SK-N-SH (cell line): ENCODE data around the gene DLG1. TPM values are rescaled to one million over a fixed set of nuclear protein-coding genes. Genes with fewer than 3 reads are reported as not detected.

Experiments used
- CTCF ChIA-PET: fragments of 300-600, 350-600 bp; formaldehyde crosslinking; extraction: SDS; loops from one replicate; lab custom pipeline; 2021; lab: Yijun Ruan, JAX
- POLR2A ChIA-PET: fragments of 350-600 bp; sonication (Branson Sonifier 250); formaldehyde crosslinking; extraction: SDS; loops from one replicate; lab custom pipeline; 2020; ENCODE audit warnings: antibody characterized with exemption, inconsistent platforms; lab: Yijun Ruan, JAX
- DNase-seq: peaks from one replicate; pipeline ENCODE4 v3.0.0; 2012
- H2AFZ ChIP-seq: fragments of 200-600 bp; sonication (generic); 2 replicates; pipeline ENCODE4 v1.8.1; 2016; ENCODE audit warnings: antibody characterized with exemption, mild to moderate bottlenecking, low read depth
- H3F3A ChIP-seq: fragments of 200-600 bp; sonication (generic); replicated peaks from 2 replicates; pipeline ENCODE3; 2016; ENCODE audit warnings: antibody characterized with exemption, mild to moderate bottlenecking; ENCODE audit not compliant: insufficient read depth
- H3K27ac ChIP-seq, 2 experiments: fragments of 200-500 bp in 1 of 2; fragments of 200-600 bp in 1 of 2; sonication (Bioruptor generic) in 1 of 2; sonication (generic), shearing (Covaris generic) in 1 of 2; 2 replicates each; pipeline versions ENCODE4 v1.5.1 to v1.6.1; 2014 to 2016; ENCODE audit warnings: low read depth in 2 of 2, inconsistent platforms in 1 of 2, low read length in 1 of 2, mild to moderate bottlenecking in 1 of 2, mixed read lengths in 1 of 2
- H3K27me3 ChIP-seq: fragments of 200-600 bp; sonication (generic), shearing (Covaris generic); 2 replicates; pipeline ENCODE4 v1.6.1; 2016; ENCODE audit warnings: mixed run types; ENCODE audit not compliant: insufficient read depth
- H3K36me3 ChIP-seq, 2 experiments: fragments of 200-500 bp in 1 of 2; fragments of 200-600 bp in 1 of 2; sonication (Bioruptor generic) in 1 of 2; sonication (generic) in 1 of 2; replicated peaks in 1 of 2; 2 replicates each; pipeline versions ENCODE3 to v1.5.1; 2014 to 2016; ENCODE audit warnings: low read length in 1 of 2, mild to moderate bottlenecking in 1 of 2; ENCODE audit not compliant: insufficient read depth in 2 of 2, control insufficient read depth in 1 of 2
- H3K4me1 ChIP-seq, 2 experiments: fragments of 200-500 bp in 1 of 2; fragments of 200-600 bp in 1 of 2; sonication (Bioruptor generic) in 1 of 2; sonication (generic), shearing (Covaris generic) in 1 of 2; 2 replicates each; pipeline versions ENCODE4 v1.5.1 to v1.6.1; 2014 to 2016; ENCODE audit warnings: low read depth in 1 of 2, low read length in 1 of 2, mixed run types in 1 of 2; ENCODE audit not compliant: insufficient read depth in 2 of 2, control insufficient read depth in 1 of 2
- H3K4me2 ChIP-seq: fragments of 200-600 bp; sonication (generic), shearing (Covaris generic); 2 replicates; pipeline ENCODE4 v1.6.1; 2017; ENCODE audit warnings: mixed run types
- H3K4me3 ChIP-seq, 2 experiments: fragments of 200-500 bp in 1 of 2; fragments of 200-600 bp in 1 of 2; sonication (Bioruptor generic) in 1 of 2; sonication (generic), shearing (Covaris generic) in 1 of 2; 2 replicates each; pipeline versions ENCODE4 v1.5.1 to v1.8.1; 2014 to 2016; ENCODE audit warnings: low read depth in 2 of 2, inconsistent platforms in 1 of 2, low read length in 1 of 2, mild to moderate bottlenecking in 1 of 2, mixed read lengths in 1 of 2, moderate library complexity in 1 of 2
- H3K79me2 ChIP-seq: fragments of 200-600 bp; sonication (generic); 2 replicates; pipeline ENCODE4 v1.8.1; 2017; ENCODE audit warnings: mild to moderate bottlenecking; ENCODE audit not compliant: insufficient read depth
- H3K9ac ChIP-seq: fragments of 200-600 bp; sonication (generic); 2 replicates; pipeline ENCODE4 v1.6.1; 2017; ENCODE audit warnings: mixed run types
- H3K9me2 ChIP-seq: fragments of 200-600 bp; sonication (generic); 2 replicates; pipeline ENCODE4 v1.6.1; 2017; ENCODE audit warnings: mixed run types
- H3K9me3 ChIP-seq: fragments of 200-600 bp; sonication (generic); 2 replicates; pipeline ENCODE4 v1.6.1; 2017; ENCODE audit warnings: mixed run types, mild to moderate bottlenecking, moderate library complexity
- H4K20me1 ChIP-seq: fragments of 200-600 bp; sonication (generic); 2 replicates; pipeline ENCODE4 v1.6.1; 2017; ENCODE audit warnings: mild to moderate bottlenecking, mixed run types; ENCODE audit not compliant: insufficient read depth
- CTCF ChIP-seq: fragments of 200-600 bp; sonication (generic); IDR thresholded peaks from 2 replicates; pipeline ENCODE4 v1.6.1; 2017; ENCODE audit warnings: antibody characterized with exemption, mild to moderate bottlenecking, moderate library complexity
- FOSL2 ChIP-seq: IDR thresholded peaks from 2 replicates; pipeline ENCODE4 v1.4.0; 2012; ENCODE audit warnings: low read depth, mild to moderate bottlenecking, moderate library complexity, borderline replicate concordance
- FOXJ3 ChIP-seq: sonication (generic); formaldehyde crosslinking; IDR thresholded peaks from 2 replicates; pipeline ENCODE4 v1.5.1; 2020; ENCODE audit warnings: mild to moderate bottlenecking, missing genetic modification reagents
- GABPA ChIP-seq: IDR thresholded peaks from 2 replicates; pipeline ENCODE4 v1.4.0; 2012; ENCODE audit warnings: low read depth, mild to moderate bottlenecking
- GATA2 ChIP-seq: sonication (generic); formaldehyde crosslinking; IDR thresholded peaks from 2 replicates; pipeline ENCODE4 v1.5.0; 2020; ENCODE audit warnings: mild to moderate bottlenecking, missing genetic modification reagents
- IRF3 ChIP-seq: fragments of 150-350 bp; IDR thresholded peaks from 2 replicates; pipeline ENCODE4 v1.6.1; 2016; ENCODE audit warnings: mild to moderate bottlenecking, low read depth, low read length
- JUND ChIP-seq: IDR thresholded peaks from 2 replicates; pipeline ENCODE4 v1.4.0; 2012
- MEF2A ChIP-seq: IDR thresholded peaks from 2 replicates; pipeline ENCODE4 v1.4.0; 2012; ENCODE audit warnings: low read depth, borderline replicate concordance
- MXI1 ChIP-seq: IDR thresholded peaks from 2 replicates; pipeline ENCODE4 v1.6.1; 2012; ENCODE audit warnings: mild to moderate bottlenecking, low read depth, low read length, improper control_type of control experiment
- NRF1 ChIP-seq: IDR thresholded peaks from 2 replicates; pipeline ENCODE4 v1.6.1; 2012; ENCODE audit warnings: low read depth, mild to moderate bottlenecking, low read length
- POLR2AphosphoS5 ChIP-seq: IDR thresholded peaks from 2 replicates; pipeline ENCODE4 v1.6.1; 2012; ENCODE audit warnings: low read depth, low read length
- RAD21 ChIP-seq: IDR thresholded peaks from 2 replicates; pipeline ENCODE4 v1.6.1; 2012; ENCODE audit warnings: mild to moderate bottlenecking, low read length
- RCOR1 ChIP-seq: fragments of 150-350 bp; IDR thresholded peaks from 2 replicates; pipeline ENCODE4 v1.6.1; 2017; ENCODE audit warnings: antibody characterized with exemption, low read length
- RFX5 ChIP-seq: IDR thresholded peaks from 2 replicates; pipeline ENCODE4 v1.6.1; 2012; ENCODE audit warnings: mild to moderate bottlenecking, improper control_type of control experiment, low read length
- TEAD4 ChIP-seq: IDR thresholded peaks from 2 replicates; pipeline ENCODE4 v1.4.0; 2012; ENCODE audit warnings: mild to moderate bottlenecking, borderline replicate concordance; ENCODE audit not compliant: insufficient read depth
- YY1 ChIP-seq: IDR thresholded peaks from 2 replicates; pipeline ENCODE4 v1.4.0; 2012; ENCODE audit warnings: low read depth, mild to moderate bottlenecking
- WGBS: methylation state at CpG from one replicate; pipeline ENCODE4 v1.1.6; 2017; ENCODE audit warnings: low lambda C conversion rate; 5-methylcytosine and 5-hydroxymethylcytosine counted together
- polyA plus RNA-seq, 3 experiments: library from polyadenylated mRNA; depleted of rRNA; stranded (reverse); fragments of >200 nt; gene quantifications; 2 replicates each; pipeline ENCODE4 v1.2.3, GENCODE V29; 2012
- TF ChIP-seq, protein P1 (sequence below): IDR thresholded peaks from 2 replicates; pipeline ENCODE4 v1.4.0; 2012; ENCODE audit warnings: low read depth, borderline replicate concordance
- TF ChIP-seq, protein P2 (sequence below): IDR thresholded peaks from 2 replicates; pipeline ENCODE4 v1.4.0; 2012; ENCODE audit warnings: low read depth, borderline replicate concordance

DLG1 gene
- polyA plus RNA-seq, 1 of the 3 experiments (the other 2 are of a cell fraction): 16.5 TPM

DNA sequence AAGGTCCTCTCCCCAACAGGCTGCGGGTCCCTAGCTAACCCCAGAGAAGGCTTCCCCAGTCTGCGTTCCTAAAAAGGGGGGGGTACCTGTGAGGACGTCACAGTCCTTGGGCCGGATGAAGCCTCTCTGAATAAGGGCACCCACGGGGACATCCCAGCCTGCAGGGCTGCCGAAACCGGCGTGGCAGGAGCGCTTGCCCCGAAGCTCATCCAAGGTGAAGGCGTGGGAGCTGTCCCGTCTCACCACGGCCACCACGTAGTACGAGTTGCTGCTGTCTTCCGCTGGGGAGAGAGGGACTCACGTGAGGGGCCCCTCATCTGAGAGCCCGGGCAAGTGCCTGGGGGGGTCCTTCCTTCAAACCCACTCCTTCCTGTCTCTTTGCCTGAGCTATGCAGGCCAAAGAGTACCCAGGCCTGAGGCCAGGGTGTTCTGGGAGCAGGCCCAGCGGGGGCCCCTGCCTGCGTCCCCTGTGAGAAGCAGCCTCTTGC, 288.8 kb downstream of the DLG1 start (continued):
- no peak for TF ChIP-seq CTCF
- TF ChIP-seq RAD21: no peak
- TF ChIP-seq RFX5: no peak
- no peak for TF ChIP-seq MXI1
- TF ChIP-seq, all 33 proteins: peak for 0

- POLR2A ChIA-PET: no interaction called here
- H3F3A ChIP-seq: no peaks in the 10 kb centered on the region
- H3K79me2 ChIP-seq: no peaks in the 10 kb centered on the region
- no peak overlapping the region for H2AFZ ChIP-seq
- no peak overlapping the region for H3K4me3 ChIP-seq
- peaks cover 0 to 20% of the 10 kb centered on the region in 2 experiments; a peak in 1 of 4 replicates for H3K4me1 ChIP-seq
- H3K9ac ChIP-seq: no peak overlapping the region
- 97% methylated on average over 13 of the region's 27 CpGs for WGBS
- no peaks in the 10 kb centered on the region for H3K9me2 ChIP-seq
- no peaks in the 10 kb centered on the region for H3K9me3 ChIP-seq
- CTCF ChIA-PET: interaction anchor here (9.1 kb wide), 1 partner anchor 21 kb away, joined by 79 read pairs; the partner anchor contains the start of gene MELTF
- no peak overlapping the region for H3K4me2 ChIP-seq
- DNase-seq: no peak
- no peaks in the 10 kb centered on the region for H4K20me1 ChIP-seq
- no peaks in the 10 kb centered on the region for H3K27me3 ChIP-seq
- no peak for TF ChIP-seq IRF3
- TF ChIP-seq TEAD4: no peak
- TF ChIP-seq MXI1: no peak
- TF ChIP-seq RCOR1: no peak
- no peak for TF ChIP-seq JUND
- TF ChIP-seq GATA2 (CRISPR knock-in tag): no peak
- no peak for TF ChIP-seq POLR2AphosphoS5
- H3K27ac ChIP-seq: no peak overlapping the region
- H3K36me3 ChIP-seq: no peaks in the 10 kb centered on the region
These were observed 289.8 kb downstream of the DLG1 start for GRCh38 chr3:197008436-197009209.

DNA sequence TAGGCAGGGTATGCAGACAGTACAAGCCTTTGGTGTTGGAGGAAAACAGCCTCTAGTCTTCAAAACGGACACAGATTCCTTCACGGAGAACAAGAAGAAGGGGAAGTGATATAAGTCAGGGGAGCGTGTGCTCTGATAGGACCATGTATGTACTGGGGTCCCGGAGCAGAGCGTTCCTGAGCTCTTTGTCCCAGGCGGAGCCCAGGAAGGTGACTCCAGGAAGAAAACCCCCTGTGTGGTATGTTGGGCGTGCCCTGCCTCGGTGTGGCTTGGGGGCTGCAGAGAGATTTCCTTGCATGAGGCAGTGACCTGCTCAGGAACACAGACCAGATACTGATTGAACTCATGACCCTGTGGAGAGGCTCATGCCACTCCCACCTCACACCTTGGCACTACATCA, 290.5 kb downstream of the DLG1 start:
- Histone ChIP-seq H3K9ac (no peak overlapping the region), H3K27me3 (no peaks in the 10 kb centered on the region), H3K79me2 (no peaks in the 10 kb centered on the region), H2AFZ (no peak overlapping the region), H3K4me3 (no peak overlapping the region), H3K4me2 (no peak overlapping the region), H3F3A (no peaks in the 10 kb centered on the region), H3K9me3 (no peaks in the 10 kb centered on the region), H3K4me1 (peaks cover 0 to 23% of the 10 kb centered on the region in 2 experiments; a peak in 1 of 4 replicates), H3K36me3 (no peaks in the 10 kb centered on the region), H3K27ac (no peak overlapping the region), H3K9me2 (no peaks in the 10 kb centered on the region), H4K20me1 (no peaks in the 10 kb centered on the region)
- WGBS: 92% methylated on average over 7 of the region's 8 CpGs
- ChIA-PET CTCF (interaction anchor here (9.1 kb wide), 1 partner anchor 22 kb away, joined by 79 read pairs; the partner anchor contains the start of gene MELTF), POLR2A (no interaction called here)
- no peak for TF ChIP-seq MXI1
- no peak for TF ChIP-seq MEF2A
- no peak for TF ChIP-seq GABPA
- TF ChIP-seq JUND: no peak
- no peak for TF ChIP-seq POLR2AphosphoS5
- TF ChIP-seq, protein P1, sequence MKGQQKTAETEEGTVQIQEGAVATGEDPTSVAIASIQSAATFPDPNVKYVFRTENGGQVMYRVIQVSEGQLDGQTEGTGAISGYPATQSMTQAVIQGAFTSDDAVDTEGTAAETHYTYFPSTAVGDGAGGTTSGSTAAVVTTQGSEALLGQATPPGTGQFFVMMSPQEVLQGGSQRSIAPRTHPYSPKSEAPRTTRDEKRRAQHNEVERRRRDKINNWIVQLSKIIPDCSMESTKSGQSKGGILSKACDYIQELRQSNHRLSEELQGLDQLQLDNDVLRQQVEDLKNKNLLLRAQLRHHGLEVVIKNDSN: no peak
- TF ChIP-seq FOSL2: no peak
- no peak for TF ChIP-seq FOXJ3
- no peak for TF ChIP-seq NRF1
- TF ChIP-seq, protein P2, sequence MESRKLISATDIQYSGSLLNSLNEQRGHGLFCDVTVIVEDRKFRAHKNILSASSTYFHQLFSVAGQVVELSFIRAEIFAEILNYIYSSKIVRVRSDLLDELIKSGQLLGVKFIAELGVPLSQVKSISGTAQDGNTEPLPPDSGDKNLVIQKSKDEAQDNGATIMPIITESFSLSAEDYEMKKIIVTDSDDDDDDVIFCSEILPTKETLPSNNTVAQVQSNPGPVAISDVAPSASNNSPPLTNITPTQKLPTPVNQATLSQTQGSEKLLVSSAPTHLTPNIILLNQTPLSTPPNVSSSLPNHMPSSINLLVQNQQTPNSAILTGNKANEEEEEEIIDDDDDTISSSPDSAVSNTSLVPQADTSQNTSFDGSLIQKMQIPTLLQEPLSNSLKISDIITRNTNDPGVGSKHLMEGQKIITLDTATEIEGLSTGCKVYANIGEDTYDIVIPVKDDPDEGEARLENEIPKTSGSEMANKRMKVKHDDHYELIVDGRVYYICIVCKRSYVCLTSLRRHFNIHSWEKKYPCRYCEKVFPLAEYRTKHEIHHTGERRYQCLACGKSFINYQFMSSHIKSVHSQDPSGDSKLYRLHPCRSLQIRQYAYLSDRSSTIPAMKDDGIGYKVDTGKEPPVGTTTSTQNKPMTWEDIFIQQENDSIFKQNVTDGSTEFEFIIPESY: no peak
- TF ChIP-seq RAD21: no peak
- no peak for TF ChIP-seq YY1
- no peak for DNase-seq
